Fibroblast of the aortic adventitia (primary cell): Measurements from ENCODE around the gene PTDSS2. TPM values are rescaled to one million over a fixed set of nuclear protein-coding genes. Genes with fewer than 3 reads are reported as not detected.

Experiments used
- DNase-seq: peaks from one replicate; pipeline ENCODE4 v3.0.0-alpha.2; 2010; ENCODE audit warnings: low read depth
- H3K4me3 ChIP-seq: 2 replicates; pipeline ENCODE4 v1.5.1; 2011; ENCODE audit warnings: low read depth, mild to moderate bottlenecking, control low read depth, low read length, moderate library complexity
- CTCF ChIP-seq: IDR thresholded peaks from 2 replicates; pipeline ENCODE4 v1.5.1; 2011; ENCODE audit warnings: mild to moderate bottlenecking, low read length, control low read depth, inconsistent platforms; ENCODE audit not compliant: insufficient read depth
- total RNA-seq: library from RNA; depleted of rRNA; stranded (reverse); fragments of >200 nt; gene quantifications from 2 replicates; pipeline ENCODE4 v1.2.3, GENCODE V29; 2012; ENCODE audit warnings: low replicate concordance

The PTDSS2 gene
- total RNA-seq, 1 donor, result 28.7 TPM

- no peak for DNase-seq
- no peak for TF ChIP-seq CTCF
- peak overlapping the region; percentile 40 for H3K4me3 ChIP-seq
Observed at GRCh38 chr11:416051-416756, 33.9 kb upstream of the PTDSS2 start.

GRCh38 chr11:416757-417621 lies 33.1 kb upstream of the PTDSS2 start:
- peak overlapping the region; percentile 48 for H3K4me3 ChIP-seq
- TF ChIP-seq CTCF, result no peak
- DNase-seq, result no peak

GRCh38 chr11:417652-418342 lies 32.3 kb upstream of the PTDSS2 start:
- H3K4me3 ChIP-seq, result no peak overlapping the region
- DNase-seq, result no peak
- no peak for TF ChIP-seq CTCF

GRCh38 chr11:418343-419247 lies 31.5 kb upstream of the PTDSS2 start:
- H3K4me3 ChIP-seq, result no peak overlapping the region
- no peak for TF ChIP-seq CTCF
- DNase-seq, result no peak

- DNase-seq, result no peak
- no peak overlapping the region for H3K4me3 ChIP-seq
- no peak for TF ChIP-seq CTCF
Observed at GRCh38 chr11:419248-420005, 30.7 kb upstream of the PTDSS2 start.
